Measurements from ENCODE around the gene SALL2.

SALL2 gene

GRCh38 chr14:21528381-21529348 lies 2.5 kb upstream of the SALL2 start:
- no peak for DNase-seq (ENCODE audit: low spot score)
- FAIRE-seq, result no peak

GRCh38 chr14:21527318-21527679 lies 1.2 kb upstream of the SALL2 start:
- DNase-seq (ENCODE audit: low spot score), result no peak
- FAIRE-seq, result no peak

DNA sequence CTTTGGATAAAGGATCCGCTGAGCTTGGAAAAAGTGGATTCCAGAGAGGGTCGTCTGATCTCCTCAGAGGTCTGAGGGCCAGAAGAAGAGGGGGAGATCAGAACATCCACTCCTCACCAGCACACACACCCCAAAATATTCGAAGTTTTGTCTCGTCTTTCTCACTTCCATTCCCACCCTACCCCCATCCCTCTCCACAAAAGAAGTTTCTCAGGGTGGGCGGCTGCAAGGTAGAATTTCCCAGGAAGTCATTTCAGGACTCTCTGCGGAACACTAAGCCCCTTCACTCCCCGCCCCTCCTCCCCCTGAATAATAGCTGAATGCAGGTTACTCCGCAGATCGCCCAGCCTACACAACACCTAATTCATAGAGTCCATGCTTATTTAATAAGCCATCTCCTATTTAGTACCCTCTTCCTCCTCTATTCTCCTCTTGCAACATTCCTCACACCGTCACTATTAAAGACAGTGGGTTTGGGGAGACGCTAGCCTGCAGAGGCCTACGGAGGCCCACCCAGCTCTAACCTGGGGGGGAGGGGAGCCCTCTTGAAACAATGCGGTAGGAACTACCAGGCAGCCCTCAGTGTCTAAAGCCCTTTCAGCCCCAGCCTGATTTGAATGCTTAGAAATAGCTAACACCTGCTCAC lies 649 bp upstream of the SALL2 start:
- no peak for FAIRE-seq
- no peak for DNase-seq (ENCODE audit: low spot score)

DNA sequence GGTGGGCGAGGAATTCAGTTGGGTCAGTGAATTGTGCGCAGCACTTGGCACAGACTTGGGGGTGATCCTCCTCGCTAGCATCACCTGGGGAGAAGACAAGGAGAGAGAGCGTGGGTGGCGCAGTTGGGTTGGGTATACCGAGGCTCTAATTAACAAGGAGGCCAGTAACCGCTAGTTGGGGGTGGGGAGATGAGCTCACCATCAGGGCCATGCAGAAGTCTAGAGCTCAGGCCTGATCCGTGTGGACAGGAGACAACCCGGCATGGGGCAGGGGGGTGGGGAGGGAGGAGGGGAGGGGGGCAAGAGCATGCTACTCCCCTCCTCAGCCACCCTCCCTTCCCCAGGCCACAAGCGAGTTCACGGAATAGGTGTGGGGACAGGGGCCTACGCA lies 580 bp downstream of the SALL2 start:
- FAIRE-seq (no peak), DNase-seq (ENCODE audit: low spot score) (no peak)

DNA sequence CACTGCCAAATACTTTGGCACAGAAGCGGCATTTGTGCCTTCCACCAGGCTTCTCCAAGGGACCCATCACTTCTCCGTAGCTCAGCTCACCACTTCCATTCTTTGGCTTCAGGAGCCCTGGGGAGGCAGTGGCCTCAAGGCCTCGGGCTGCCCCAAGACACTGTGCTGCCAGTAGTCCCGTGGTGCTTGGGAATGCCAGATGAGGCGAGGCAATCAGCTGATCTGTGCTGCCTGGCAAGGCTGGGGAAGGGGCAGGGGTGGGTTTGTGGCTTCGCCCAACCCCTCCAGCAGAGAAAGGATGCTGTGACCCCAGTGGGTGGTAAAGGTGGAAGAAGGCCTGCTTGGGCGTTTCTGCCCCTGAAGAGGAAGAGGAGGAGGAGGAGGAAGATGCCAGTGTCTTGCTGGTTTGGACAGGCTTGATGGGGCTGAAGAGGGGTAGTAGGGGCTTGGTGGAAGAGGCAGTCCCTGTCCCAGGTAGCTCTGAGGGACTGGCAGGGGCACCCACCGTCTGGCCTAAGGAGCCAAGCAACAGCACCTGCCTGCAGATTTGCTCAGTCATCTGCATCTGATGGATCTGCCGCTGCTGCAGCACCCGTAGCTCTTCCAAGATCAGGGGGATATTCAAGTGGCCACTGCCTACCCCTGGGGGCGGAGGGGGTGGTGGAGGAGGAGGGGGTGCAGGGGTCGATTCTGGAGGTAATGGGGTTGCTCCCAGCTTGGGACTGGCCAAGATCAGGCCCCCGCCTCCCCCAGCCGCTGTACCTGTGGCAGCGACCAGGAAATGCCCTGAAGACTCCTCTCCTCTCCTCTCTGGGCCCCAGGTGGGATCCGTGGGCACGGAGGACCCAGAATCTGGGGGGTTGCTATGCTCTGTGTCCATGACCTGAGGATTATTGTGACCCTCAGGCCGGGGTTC lies 1.3 kb downstream of the SALL2 start:
- no peak for FAIRE-seq
- DNase-seq (ENCODE audit: low spot score), result no peak

DNA sequence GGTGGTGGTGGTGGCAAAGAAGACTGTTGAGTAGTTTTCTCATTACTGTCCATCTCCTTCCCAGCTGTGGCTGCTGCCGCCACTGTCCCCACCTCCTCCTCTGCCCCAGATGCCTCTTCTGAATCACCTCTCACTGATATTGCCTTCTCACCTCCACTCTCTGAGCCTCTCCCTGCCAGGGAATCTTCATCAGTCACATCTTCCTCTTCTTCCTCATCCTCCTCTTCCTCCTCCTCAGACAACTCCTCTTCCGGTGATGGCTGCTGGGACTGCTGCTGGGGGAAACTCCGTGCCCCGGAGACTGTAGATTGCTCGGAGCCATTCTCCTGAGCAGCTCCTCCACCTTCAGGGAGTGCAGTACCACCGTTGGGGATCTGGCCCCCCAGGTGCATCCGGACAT lies 2.9 kb downstream of the SALL2 start:
- DNase-seq (ENCODE audit: low spot score) (no peak), FAIRE-seq (no peak)

DNA sequence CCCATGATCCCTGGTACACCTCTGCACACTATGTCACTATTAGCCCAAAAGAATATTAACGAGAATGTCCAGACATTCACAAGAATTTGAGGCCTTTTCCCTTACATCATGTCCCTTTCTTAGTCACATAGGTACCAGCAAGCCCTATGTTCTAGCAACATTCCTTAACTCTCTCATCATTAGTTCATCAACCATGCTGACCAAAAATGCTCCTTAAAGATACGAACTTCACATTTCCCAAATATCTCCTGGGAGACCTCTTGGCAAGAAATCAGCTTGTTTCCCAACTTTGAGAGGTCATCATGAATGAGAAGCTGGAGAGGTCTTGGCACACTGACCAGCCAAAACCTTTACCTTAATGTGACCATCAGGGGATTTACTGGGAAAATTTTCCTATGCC lies 4.6 kb downstream of the SALL2 start:
- FAIRE-seq (no peak), DNase-seq (ENCODE audit: low spot score) (no peak)

- no peak for DNase-seq (ENCODE audit: low spot score)
Observed at GRCh38 chr14:21520767-21521166, 5.4 kb downstream of the SALL2 start.

DNA sequence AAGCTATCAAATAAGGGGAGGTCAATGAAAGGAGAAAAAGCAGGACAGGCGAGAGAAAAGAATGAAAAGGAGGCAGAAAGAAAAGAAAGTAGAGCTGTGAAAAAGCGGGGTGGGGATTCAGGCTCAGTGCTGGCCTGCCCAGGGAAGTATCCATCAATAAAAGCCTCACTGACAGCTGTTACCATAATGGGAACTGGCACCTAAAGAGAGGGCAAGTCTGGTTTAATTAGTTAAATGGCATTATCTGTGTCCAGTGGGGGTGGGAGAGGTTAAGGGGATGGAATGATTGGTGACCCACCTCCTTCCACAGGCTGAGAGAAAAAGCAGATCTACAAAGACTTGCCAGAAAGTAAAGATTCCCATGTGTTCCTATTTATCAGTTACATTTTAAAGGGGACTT lies 7.4 kb downstream of the SALL2 start:
- FAIRE-seq, result no peak
- no peak for DNase-seq (ENCODE audit: low spot score)

More at GRCh38 chr14:21520767-21521166, 5.4 kb downstream of the SALL2 start:
- no peak for FAIRE-seq

DNA sequence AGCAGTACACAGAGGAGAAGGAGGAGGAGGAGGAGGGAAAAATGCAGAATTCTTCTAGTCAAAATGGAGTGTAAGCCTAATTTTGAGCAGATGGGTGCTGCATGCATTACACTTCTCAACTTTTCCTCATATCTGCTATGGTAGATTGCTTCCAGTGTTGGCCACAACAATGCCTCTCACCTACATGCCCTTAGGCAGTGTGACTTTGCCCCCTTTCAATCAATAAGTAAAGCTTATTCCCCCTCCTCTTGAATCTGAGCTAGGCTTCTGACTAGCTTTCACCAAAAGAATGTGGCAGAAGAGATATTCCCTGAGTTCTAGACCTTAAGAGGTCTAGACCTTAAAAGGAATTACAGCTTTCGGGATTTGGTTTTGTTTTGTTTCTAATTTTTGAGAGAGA lies 11.8 kb downstream of the SALL2 start:
- no peak for DNase-seq (ENCODE audit: low spot score)
- no peak for FAIRE-seq

GRCh38 chr14:21510735-21511657 lies 15.2 kb downstream of the SALL2 start, which contains the start of gene METTL3:
METTL3 (minus strand) TSS chr14:21511340; CDS start chr14:21511223, 117 bp downstream.
- FAIRE-seq, result peak; percentile 61
- peak; percentile 92 for DNase-seq (ENCODE audit: low spot score)

- DNase-seq (ENCODE audit: low spot score) (no peak), FAIRE-seq (no peak)
Observed at GRCh38 chr14:21509432-21510143, 16.6 kb downstream of the SALL2 start.

DNA sequence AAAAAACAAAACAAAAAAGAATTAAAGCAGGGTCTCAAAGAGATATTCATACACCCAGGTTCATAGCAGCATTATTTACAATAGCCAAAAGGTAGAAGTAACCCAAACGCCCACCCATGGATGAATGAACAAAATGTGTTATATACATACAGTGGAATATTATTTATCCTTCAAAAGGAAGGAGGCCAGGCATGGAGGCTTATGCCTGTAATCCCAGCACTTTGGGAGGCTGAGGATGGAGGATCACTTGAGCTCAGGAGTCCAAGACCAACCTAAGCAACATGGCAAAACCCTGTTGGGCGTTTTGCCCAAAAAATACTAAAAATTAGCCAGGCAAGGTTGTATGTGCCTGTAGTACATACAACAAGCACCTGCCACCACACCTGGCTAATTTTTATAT lies 19.6 kb downstream of the SALL2 start:
- FAIRE-seq (no peak), DNase-seq (ENCODE audit: low spot score) (no peak)

DNA sequence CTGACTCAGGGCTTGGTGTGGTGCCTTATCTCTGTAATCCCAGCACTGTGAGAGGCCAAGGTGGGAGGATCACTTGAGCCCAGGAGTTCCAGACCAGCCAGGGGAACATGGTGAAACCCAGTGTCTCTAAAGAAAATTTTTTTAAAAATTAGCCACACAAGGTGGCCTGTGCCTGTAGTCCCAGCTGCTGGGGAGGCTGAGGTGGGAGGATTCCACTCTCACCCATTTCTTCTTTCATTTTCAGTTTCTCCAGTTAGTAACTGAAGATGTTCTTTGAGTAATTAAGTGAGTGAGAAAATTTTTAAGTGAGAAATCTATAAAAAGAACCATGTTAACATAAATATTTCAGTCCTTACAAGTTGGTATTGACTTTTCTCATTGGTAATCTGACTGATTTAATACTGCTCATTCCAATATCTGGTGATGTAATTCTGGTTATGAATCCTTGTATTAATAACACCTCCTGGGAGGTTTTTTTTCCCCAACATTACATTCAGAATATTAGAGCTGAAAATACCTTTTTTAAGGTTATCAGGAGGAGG lies 21.1 kb downstream of the SALL2 start:
- DNase-seq (ENCODE audit: low spot score), result no peak
- FAIRE-seq, result no peak

DNA sequence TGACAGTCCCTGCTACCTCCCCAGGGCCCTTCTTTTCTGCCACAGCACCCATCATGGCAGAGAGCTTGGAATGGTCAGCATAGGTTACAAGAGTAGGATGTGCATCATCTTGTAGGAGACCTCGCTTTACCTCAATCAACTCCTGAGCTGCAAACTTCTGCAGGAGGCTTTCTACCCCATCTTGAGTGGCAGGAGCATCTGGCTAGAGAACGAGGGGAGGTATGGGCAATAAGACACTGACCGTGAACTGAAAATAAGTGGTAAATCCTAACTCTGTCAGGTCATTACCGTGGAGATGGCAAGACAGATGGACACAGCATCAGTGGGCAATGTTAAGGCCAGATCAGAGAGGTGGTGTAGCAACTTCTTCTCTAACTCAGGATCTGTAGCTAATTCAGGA lies 22.8 kb downstream of the SALL2 start:
- DNase-seq (ENCODE audit: low spot score) (no peak), FAIRE-seq (no peak)

GRCh38 chr14:21501568-21501967 lies 24.6 kb downstream of the SALL2 start:
- no peak for FAIRE-seq

DNA sequence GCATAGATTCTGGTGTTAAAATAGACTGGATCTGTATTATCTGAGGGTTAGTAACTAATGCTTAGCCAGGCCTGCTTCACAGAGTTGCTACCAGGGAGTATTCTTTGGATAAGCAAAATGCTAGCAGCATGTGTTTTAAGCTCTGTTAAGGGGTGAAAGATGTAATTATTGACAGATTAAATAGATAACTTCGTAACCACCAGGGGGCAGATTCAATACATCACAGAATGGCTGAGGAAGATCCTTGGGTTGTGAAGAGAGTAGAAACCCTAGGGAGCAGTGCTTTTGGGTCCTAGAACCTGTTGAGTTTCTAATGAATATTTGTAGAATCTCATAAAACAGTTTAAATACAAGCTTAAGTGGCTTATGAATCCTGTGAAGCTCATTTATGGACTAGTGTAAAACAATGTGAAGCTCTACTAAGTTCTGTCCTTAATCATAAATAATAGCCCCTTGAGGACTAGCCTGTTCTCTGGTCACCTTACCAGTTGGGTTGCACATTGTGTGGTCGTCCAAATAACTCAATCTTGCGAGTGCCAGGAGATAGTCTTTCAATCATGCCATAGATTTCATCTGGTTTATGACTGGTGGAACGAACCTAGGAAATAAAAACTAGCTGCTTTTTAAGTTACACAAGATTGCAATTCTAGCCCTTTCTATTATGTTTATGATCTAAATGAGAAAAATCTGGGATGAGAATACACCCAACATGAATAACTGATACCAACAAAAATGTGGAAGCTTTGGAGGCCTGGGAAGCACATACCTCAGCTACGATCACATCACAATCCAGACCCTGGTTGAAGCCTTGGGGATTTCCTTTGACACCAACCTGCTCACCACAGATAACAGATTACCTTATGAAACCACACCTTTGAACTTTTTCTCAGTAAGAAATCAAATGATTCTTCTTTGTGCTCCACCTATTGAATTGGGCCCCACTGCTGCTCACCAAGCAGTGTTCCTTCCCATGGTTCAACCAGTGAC lies 27.3 kb downstream of the SALL2 start:
- FAIRE-seq (no peak), DNase-seq (ENCODE audit: low spot score) (no peak)

More at GRCh38 chr14:21501568-21501967, 24.6 kb downstream of the SALL2 start:
- DNase-seq (ENCODE audit: low spot score), result no peak

DNA sequence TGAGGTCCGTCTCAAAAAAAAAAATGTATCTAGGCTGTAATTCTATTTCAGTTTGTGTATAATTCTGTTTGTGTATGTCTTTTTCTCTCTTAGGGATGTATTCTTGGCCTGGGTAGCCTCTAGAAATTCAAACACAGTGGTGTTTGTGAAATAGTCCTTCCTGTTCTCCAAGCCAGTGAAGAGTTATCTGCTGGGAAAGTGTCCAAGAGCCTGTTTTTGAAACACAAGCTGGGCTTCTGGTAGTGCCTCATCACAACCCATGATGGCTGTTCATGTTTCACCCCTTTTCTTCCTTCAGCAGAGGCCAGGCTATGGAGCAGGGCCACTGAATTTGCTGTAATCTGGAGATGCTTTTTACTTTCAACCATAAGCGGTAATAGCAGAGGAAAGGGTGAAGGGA lies 29.7 kb downstream of the SALL2 start:
- DNase-seq (ENCODE audit: low spot score), result no peak
- no peak for FAIRE-seq

Data from RCC 7860 (cell line).